Purkinje cell (primary cell): Measurements from ENCODE around the gene HIP1. TPM values are rescaled to one million over a fixed set of nuclear protein-coding genes. Genes with fewer than 3 reads are reported as not detected.

ENCODE experiments used
- polyA plus RNA-seq: library from polyadenylated mRNA; unstranded; fragments of >200 nt; fragmentation: Nextera tagmentation; gene quantifications from 2 replicates; pipeline ENCODE4 v1.2.1, GENCODE V29; 2014

The HIP1 gene
- polyA plus RNA-seq = 2.1 and 3.7 TPM in 2 replicates

GRCh38 chr7:75738604-75738974, at the start of gene HIP1:
Gene HIP1 (minus strand): TSS chr7:75738941. CDS start chr7:75738920, 21 bp downstream.

GRCh38 chr7:75772081-75773077, 33.6 kb upstream of the HIP1 start, which contains the start of gene CCL26:
Gene CCL26 (minus strand): TSS chr7:75772211. CDS start chr7:75772176, 35 bp downstream.

GRCh38 chr7:75492020-75492419, 246.7 kb downstream of the HIP1 start, which contains the start of gene SPDYE5:
Gene SPDYE5 (plus strand): TSS chr7:75492320. CDS start chr7:75494048, 1,728 bp downstream.

GRCh38 chr7:75485979-75486643, 252.6 kb downstream of the HIP1 start, which contains the start of gene POM121C:
Gene POM121C (minus strand): TSS chr7:75486299. CDS start chr7:75441496, 44,803 bp downstream.

Other genes with a start within 250 kb of the HIP1 start
- 0.25 and 1.9 TPM in 2 replicates for gene SPDYE5, start 246.6 kb downstream of the HIP1 start, polyA plus RNA-seq
- gene CCL26, start 33.3 kb upstream of the HIP1 start, polyA plus RNA-seq = 2.1 TPM in 1 of 2 replicates, not detected in the other
- gene CCL24, start 74.9 kb upstream of the HIP1 start, polyA plus RNA-seq = not detected in 2 replicates
- 174 and 209 TPM in 2 replicates for gene RHBDD2, start 140.1 kb upstream of the HIP1 start, polyA plus RNA-seq
- 16.8 and 31.9 TPM in 2 replicates for gene POR, start 176.2 kb upstream of the HIP1 start, polyA plus RNA-seq